ENCODE data around the gene MTERF4.

Gene MTERF4

DNA sequence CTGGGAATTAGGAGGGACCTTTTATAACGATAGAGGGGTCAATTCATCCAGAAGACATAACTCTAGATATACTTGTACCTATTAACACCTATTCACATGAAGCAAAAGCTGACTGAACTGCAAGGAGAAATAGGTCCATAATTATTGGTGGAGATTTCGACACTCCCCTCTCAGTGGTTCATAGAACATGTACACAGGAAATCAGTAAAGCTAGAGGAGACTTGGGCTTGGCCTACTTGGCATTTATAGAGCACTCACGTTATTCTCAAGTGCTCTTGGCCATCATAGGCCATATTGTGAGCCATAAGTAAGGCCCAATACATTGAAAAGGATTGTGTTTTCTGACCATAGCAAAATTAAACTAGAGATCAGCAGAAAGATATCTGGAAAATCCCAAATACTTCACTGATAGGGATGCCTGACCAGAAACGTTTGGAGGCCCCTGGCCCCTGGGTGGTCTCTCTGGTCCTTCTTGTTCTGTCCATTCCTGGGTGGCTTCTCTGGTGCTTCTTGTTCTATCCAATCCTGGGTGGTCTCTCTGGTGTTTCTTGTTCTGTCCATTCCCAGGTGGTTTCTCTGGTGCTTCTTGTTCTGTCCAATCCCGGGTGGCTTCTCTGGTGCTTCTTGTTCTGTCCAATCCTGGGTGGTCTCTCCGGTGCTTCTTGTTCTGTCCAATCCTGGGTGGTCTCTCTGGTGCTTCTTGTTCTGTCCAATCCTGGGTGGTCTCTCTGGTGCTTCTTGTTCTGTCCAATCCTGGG lies 54.7 kb downstream of the MTERF4 start:
- DNase-seq: no peak

Measured in eye (tissue), 1 donor.